Ramos (cell line): Measurements from ENCODE around the gene TRAPPC1.
"Not testable (repeated sequence)": the region's sequence is repeated elsewhere in the genome, so short reads cannot be mapped to it uniquely, and the experiment has no call there.

ENCODE experiments used
- in situ Hi-C: fragments of 300-500 bp; cut with MboI; formaldehyde crosslinking; loops from one replicate; pipeline ENCODE4 v1.14.3; 2022; ENCODE audit warnings: low sequenced_read_pairs; ENCODE audit not compliant: unreplicated experiment

TRAPPC1 gene

DNA sequence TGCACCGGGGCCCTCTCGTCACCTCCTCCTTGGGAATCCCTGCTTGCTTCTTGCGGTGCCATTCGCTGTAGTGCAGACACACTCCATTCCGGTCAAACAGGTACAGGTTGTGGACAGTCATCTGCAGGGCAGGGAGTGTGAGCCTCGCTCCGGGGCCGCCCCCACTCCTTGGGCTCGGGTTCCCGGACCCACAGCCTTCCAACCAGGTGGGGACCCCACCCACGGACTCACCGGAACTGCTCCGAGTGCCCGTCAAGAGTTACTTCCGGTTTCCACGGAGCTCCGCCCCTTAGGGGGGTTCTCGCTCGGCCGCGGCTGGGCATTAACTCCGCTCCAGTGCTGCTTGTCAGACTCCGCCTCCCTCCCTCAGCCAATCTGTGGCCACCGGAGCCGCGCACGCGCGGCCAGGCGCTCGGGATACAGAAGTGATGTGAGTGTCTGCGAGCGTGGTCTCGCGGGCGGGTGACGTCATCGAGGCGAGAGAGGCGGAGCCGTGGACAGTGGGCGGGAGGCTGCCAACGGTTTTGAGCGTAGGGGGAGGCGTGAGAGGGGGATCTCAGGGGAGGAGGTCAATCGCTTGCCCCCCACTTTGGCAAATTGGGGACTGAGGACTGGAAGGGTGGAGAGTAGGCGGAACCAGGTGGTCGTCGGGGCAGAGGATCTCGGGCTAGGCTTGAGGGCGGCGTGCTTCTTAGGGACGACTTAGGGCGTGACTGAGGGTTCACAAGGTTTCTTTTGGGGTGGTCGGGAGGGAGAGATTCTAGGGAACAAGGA is at the start of gene TRAPPC1, which contains the start of gene CNTROB:
Gene TRAPPC1, minus strand, starts transcription at position 238 of the 774 bp plus-strand sequence. Its CDS starts 117 bp downstream, at position 121.
Gene CNTROB, plus strand, starts transcription at position 498 of the 774 bp plus-strand sequence. CDS start 874 bp downstream, outside the sequence.
- in situ Hi-C loops = no loop called here

- in situ Hi-C loops = no loop called here
Observed at GRCh38 chr17:7977805-7978204, 46.1 kb upstream of the TRAPPC1 start.

DNA sequence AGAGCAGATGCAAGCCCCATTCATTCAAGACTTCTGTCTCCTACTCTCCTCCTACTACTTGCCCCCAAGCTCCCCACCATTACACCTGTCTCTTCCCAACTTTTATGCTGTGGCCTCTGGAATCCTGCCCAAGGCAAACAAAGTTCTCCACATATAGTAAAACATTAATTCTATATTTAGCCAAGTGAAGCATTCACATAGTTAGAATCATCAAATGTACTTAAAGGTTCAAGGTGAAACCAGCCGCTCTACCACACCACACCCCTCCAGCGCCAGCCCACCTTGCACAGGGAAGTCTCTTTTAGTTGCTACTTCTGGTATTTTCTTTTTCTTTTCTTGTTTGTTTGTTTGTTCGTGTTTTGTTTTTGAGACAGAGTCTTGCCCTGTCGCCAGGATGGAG is 45.3 kb upstream of the TRAPPC1 start:
- in situ Hi-C loops = no loop called here

- in situ Hi-C loops = no loop called here
Observed at GRCh38 chr17:7974638-7975131, 42.9 kb upstream of the TRAPPC1 start.

GRCh38 chr17:7972131-7972785 is 40.5 kb upstream of the TRAPPC1 start:
- in situ Hi-C loops = no loop called here

GRCh38 chr17:7971651-7972050 is 39.9 kb upstream of the TRAPPC1 start:
- in situ Hi-C loops = no loop called here

- in situ Hi-C loops = no loop called here
Observed at GRCh38 chr17:7969433-7969832, 37.7 kb upstream of the TRAPPC1 start.

GRCh38 chr17:7967751-7968150 is 36.0 kb upstream of the TRAPPC1 start:
- in situ Hi-C loops = no loop called here

GRCh38 chr17:7961421-7961820 is 29.7 kb upstream of the TRAPPC1 start:
- in situ Hi-C loops = no loop called here

DNA sequence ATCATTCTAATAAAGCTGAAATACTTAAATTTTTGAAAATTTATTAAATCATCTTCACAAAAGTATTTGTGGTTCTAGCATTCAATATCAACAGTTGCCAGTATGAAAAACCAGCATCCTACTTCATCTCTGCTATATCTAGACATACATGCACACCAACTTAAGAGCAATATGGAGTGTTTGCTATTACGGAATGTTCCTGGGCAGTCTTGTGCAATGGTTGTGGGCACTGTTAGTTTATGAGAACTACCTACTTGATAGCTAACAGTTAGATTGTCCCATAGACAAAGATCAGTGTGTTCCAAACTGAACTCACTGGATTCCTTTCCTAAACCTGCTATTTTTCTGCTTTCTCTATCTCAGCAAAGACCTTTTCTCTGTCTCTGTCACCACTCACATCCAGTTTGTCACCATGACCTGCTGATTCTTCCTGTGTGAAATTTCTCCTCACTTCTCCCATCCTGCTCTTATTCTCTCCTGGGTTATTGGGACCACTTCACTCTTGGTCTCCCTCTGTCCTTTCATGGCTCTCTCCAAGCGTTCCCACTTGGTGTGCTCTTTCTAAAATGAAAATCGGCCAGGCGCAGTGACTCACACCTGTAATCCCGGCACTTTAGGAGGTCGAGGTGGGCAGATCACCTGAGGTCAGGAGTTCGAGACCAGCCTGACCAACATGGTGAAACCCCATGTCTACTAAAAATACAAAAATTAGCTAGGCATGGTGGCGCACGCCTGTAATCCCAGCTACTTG is 27.9 kb upstream of the TRAPPC1 start:
- in situ Hi-C loops = no loop called here

DNA sequence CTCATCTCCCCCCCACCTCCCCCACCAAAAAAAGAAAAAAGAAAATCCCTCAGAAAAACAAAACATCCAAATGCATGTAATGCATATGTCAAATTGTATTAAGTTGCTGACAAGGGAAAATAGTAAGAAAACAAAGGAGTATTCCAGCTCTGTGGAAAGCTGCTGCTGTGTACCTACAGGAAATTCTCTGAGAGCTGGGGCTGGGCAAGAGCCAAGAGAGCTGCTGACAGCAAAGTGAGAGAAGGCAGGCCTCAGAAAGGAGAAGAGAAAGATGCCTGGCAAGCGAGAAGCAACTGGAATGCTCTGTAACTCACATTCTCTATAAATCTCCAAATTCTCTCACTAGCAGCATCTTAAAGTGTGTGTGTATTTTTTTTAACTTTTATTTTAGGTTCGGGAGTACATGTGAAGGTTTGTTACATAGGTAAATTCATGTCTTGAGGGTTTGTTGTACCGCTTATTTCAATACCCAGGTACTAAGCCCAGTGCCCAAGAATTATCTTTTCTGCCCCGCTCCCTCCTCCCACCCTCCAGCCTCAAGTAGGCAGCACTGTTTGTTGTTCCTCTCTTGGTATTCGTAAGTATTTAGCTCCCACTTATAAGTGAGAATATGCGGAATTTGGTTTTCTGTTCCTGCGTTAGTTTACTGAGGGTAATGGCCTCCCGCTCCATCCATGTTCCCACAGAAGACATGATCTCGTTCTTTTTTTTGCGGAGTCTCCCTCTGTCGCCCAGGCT is 24.7 kb upstream of the TRAPPC1 start:
- in situ Hi-C loops = no loop called here

GRCh38 chr17:7955414-7956227 is 23.9 kb upstream of the TRAPPC1 start:
- in situ Hi-C loops = no loop called here

GRCh38 chr17:7953266-7953665 is 21.5 kb upstream of the TRAPPC1 start:
- in situ Hi-C loops = not testable (repeated sequence)

DNA sequence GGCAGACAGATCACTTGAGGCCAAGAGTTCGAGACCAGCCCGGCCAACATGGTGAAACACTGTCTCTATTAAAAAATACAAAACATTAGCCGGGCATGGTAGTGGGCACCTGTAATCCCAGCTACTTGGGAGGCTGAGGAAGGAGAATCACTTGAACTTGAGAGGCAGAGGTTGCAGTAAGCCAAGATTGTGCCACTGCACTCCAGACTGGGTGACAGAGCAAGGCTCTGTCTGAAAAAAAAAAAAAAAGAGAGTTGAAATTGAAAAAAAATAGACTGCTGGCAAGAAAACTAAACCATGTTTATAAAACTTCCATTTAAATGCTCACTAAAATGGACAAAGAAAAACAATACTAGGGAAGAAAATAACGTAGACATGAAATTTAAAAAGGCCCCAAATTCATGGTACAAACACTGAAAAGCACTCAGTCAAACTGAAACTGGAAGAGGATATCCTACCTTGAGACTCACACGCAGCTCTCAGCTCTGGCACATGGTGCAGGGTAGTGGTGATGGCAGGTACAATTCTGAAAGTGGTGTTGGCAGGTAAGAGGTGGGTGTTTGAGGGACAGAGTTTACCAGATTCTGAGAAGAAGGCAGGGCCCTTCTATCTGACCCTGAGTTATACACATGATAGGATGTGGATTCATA is 19.5 kb upstream of the TRAPPC1 start:
- in situ Hi-C loops = no loop called here

DNA sequence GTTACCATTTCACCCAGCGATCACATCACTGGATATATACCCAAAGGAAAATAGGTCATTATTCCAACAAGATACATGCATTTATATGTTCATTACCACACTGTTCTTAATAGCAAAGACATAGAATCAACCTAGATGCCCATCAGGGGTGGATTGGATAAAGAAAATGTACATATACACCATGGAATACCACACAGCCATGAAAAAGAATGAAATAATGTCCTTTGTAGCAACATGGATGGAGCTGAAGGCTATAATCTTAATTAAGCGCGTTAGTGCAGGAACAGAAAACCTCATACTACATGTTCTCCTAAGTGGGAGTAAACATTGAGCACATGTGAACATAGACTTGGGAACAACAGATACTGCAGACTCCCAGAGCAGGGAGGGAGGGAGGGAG is 18.8 kb upstream of the TRAPPC1 start:
- in situ Hi-C loops = no loop called here

GRCh38 chr17:7947651-7948050 is 15.9 kb upstream of the TRAPPC1 start:
- in situ Hi-C loops = no loop called here

DNA sequence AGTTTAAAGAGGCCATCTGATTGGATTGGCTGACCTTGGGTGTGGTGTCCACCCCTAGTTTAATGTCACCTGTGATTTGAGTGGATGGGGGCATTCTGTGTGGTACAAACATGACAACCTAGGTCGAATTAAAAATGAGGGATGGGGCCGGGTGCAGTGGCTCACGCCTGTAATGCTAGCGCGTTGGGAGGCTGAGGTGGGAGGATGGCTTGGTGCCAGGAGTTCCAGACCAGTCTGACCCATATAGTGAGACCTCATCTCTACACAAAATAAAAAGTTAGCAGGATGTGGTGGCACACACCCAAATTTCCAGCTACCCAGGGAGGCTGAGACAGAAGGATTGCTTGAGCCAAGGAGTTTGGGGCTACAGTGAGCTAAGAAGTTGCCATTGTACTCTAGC is 14.7 kb upstream of the TRAPPC1 start:
- in situ Hi-C loops = no loop called here

- in situ Hi-C loops = no loop called here
Observed at GRCh38 chr17:7945651-7946050, 13.9 kb upstream of the TRAPPC1 start.

- in situ Hi-C loops = no loop called here
Observed at GRCh38 chr17:7944326-7944725, 12.6 kb upstream of the TRAPPC1 start.
